Keratinocyte (primary cell): ENCODE data around the gene OAS3. TPM values are rescaled to one million over a fixed set of nuclear protein-coding genes. Genes with fewer than 3 reads are reported as not detected.
A peak's percentile ranks its signal among the peaks of the same experiment; 100 is the strongest.

Experiments used
- DNase-seq: peaks from one replicate; pipeline ENCODE4 v3.0.0-alpha.2; 2011; ENCODE audit warnings: low read depth, missing footprints, low spot score
- FAIRE-seq: peaks from 2 replicates; lab custom pipeline; 2011; peaks lifted over from hg19 to GRCh38; lab: Jason Lieb, UNC
- H2AFZ ChIP-seq: 2 replicates; pipeline ENCODE4 v1.6.0; 2012; ENCODE audit warnings: low read length, control low read depth, inconsistent platforms; ENCODE audit not compliant: control insufficient read depth
- H3K27ac ChIP-seq: 2 replicates; pipeline ENCODE4 v1.5.1; 2011; ENCODE audit warnings: low read length; ENCODE audit not compliant: control insufficient read depth, insufficient read depth
- H3K27me3 ChIP-seq: 3 replicates; pipeline ENCODE4 v1.6.0; 2011; ENCODE audit warnings: low read length; ENCODE audit not compliant: control insufficient read depth, insufficient read depth; ENCODE audit errors: extremely low read depth
- H3K36me3 ChIP-seq, 2 experiments: 2 replicates in 1 of 2; 3 replicates in 1 of 2; pipeline ENCODE4 v1.5.1; 2011; ENCODE audit warnings: low read length in 2 of 2, mild to moderate bottlenecking in 1 of 2; ENCODE audit not compliant: control insufficient read depth in 2 of 2, insufficient read depth in 2 of 2; ENCODE audit errors: extremely low read depth in 1 of 2
- H3K4me1 ChIP-seq: 3 replicates; pipeline ENCODE4 v1.5.1; 2011; ENCODE audit warnings: low read length; ENCODE audit not compliant: control insufficient read depth, insufficient read depth; ENCODE audit errors: extremely low read depth
- H3K4me2 ChIP-seq: 3 replicates; pipeline ENCODE4 v1.6.0; 2011; ENCODE audit warnings: low read depth, low read length; ENCODE audit not compliant: control insufficient read depth, insufficient read depth; ENCODE audit errors: extremely low read depth
- H3K4me3 ChIP-seq, 3 experiments: fragments of 200-600 bp in 1 of 3; sonication (generic) in 1 of 3; 2 replicates in 2 of 3; 3 replicates in 1 of 3; pipeline ENCODE4 v1.5.1; 2011 to 2016; ENCODE audit warnings: low read length in 3 of 3, mild to moderate bottlenecking in 3 of 3, control low read depth in 2 of 3, inconsistent platforms in 1 of 3, low read depth in 1 of 3, mixed read lengths in 1 of 3, mixed run types in 1 of 3, moderate library complexity in 1 of 3; ENCODE audit not compliant: control insufficient read depth in 2 of 3, insufficient read depth in 2 of 3; ENCODE audit errors: extremely low read depth in 1 of 3
- H3K79me2 ChIP-seq: 2 replicates; pipeline ENCODE4 v1.6.0; 2012; ENCODE audit warnings: low read length; ENCODE audit not compliant: control insufficient read depth, insufficient read depth
- H3K9ac ChIP-seq: 3 replicates; pipeline ENCODE4 v1.6.0; 2011; ENCODE audit warnings: low read length; ENCODE audit not compliant: control insufficient read depth, insufficient read depth; ENCODE audit errors: extremely low read depth
- H3K9me1 ChIP-seq: 3 replicates; pipeline ENCODE4 v1.6.0; 2011; ENCODE audit warnings: low read length; ENCODE audit not compliant: control insufficient read depth, insufficient read depth; ENCODE audit errors: extremely low read depth
- H3K9me3 ChIP-seq: 2 replicates; pipeline ENCODE4 v1.5.1; 2012; ENCODE audit warnings: low read depth, low read length; ENCODE audit not compliant: control insufficient read depth
- H4K20me1 ChIP-seq: 3 replicates; pipeline ENCODE4 v1.6.0; 2011; ENCODE audit warnings: low read length; ENCODE audit not compliant: control insufficient read depth, insufficient read depth; ENCODE audit errors: extremely low read depth
- CTCF ChIP-seq, 3 experiments: IDR thresholded peaks in 1 of 3; conservative IDR thresholded peaks in 1 of 3; optimal IDR thresholded peaks in 1 of 3; 2 replicates in 2 of 3; 3 replicates in 1 of 3; pipeline versions ENCODE3 to v1.5.1; 2011; ENCODE audit warnings: low read length in 3 of 3, mild to moderate bottlenecking in 3 of 3, moderate library complexity in 2 of 3, control low read depth in 1 of 3, inconsistent platforms in 1 of 3; ENCODE audit not compliant: insufficient read depth in 2 of 3; ENCODE audit errors: extremely low read depth in 1 of 3
- EZH2 ChIP-seq: IDR thresholded peaks from one replicate; pipeline ENCODE4 v1.6.1; 2012; ENCODE audit warnings: inconsistent platforms, mild to moderate bottlenecking, low read length, moderate library complexity
- dilution Hi-C: fragments of 300-500 bp; cut with MboI; formaldehyde crosslinking; loops from one replicate; pipeline ENCODE4 v1.7.0; 2020; ENCODE audit warnings: low sequenced_read_pairs; ENCODE audit not compliant: extremely low pct_ligation_motif_present
- polyA plus RNA-seq, 5 experiments: library from polyadenylated mRNA; depleted of rRNA in 3 of 5; stranded (reverse) in 3 of 5; stranded (forward) in 1 of 5; unstranded in 1 of 5; fragments of >200 nt; gene quantifications; 1 replicate in 1 of 5; 2 replicates in 3 of 5; 3 replicates in 1 of 5; pipeline versions ENCODE4 v1.2.1 to v1.2.3, GENCODE V29; 2011 to 2012; ENCODE audit warnings: missing spikeins in 2 of 5, low read depth in 1 of 5, low replicate concordance in 1 of 5

Gene OAS3
- polyA plus RNA-seq, 1 donor (not counting 4 experiments of a cell fraction or from before 2014, with no cell fraction given): 59.2 TPM

- Histone ChIP-seq H3K9me1 (no peaks in the 10 kb centered on the region), H3K36me3 (no peaks in the 10 kb centered on the region), H4K20me1 (no peaks in the 10 kb centered on the region), H3K79me2 (no peaks in the 10 kb centered on the region), H2AFZ (no peak overlapping the region), H3K9me3 (no peaks in the 10 kb centered on the region), H3K9ac (no peak overlapping the region), H3K27me3 (no peaks in the 10 kb centered on the region), H3K4me3 (no peak overlapping the region), H3K27ac (no peak overlapping the region), H3K4me1 (no peaks in the 10 kb centered on the region), H3K4me2 (no peak overlapping the region)
- dilution Hi-C loops: no loop called here
- TF ChIP-seq CTCF (optimal IDR thresholded peaks at IDR 0.05 in 1 of 3, IDR thresholded peaks at IDR 0.05 in 1 of 3, conservative IDR thresholded peaks at IDR 0.05 in 1 of 3; ENCODE audit: extremely low read depth in 1 of 3, insufficient read depth in 2 of 3, low read length in 3 of 3) (peak; percentile 68 to 78 (median 71)), EZH2 (no peak)
- DNase-seq (peak; percentile 60), FAIRE-seq (peak; percentile 78)
Measured at GRCh38 chr12:112900298-112901145, 37.8 kb upstream of the OAS3 start.

- TF ChIP-seq CTCF (optimal IDR thresholded peaks at IDR 0.05 in 1 of 3, IDR thresholded peaks at IDR 0.05 in 1 of 3, conservative IDR thresholded peaks at IDR 0.05 in 1 of 3; ENCODE audit: extremely low read depth in 1 of 3, insufficient read depth in 2 of 3, low read length in 3 of 3): no peak
- no peak for TF ChIP-seq EZH2
- FAIRE-seq (no peak), DNase-seq (no peak)
- Histone ChIP-seq H3K36me3 (no peaks in the 10 kb centered on the region), H3K27me3 (no peaks in the 10 kb centered on the region), H3K4me2 (no peak overlapping the region), H4K20me1 (no peaks in the 10 kb centered on the region), H3K79me2 (no peaks in the 10 kb centered on the region), H2AFZ (no peak overlapping the region), H3K27ac (no peak overlapping the region), H3K9me1 (no peaks in the 10 kb centered on the region), H3K4me3 (no peak overlapping the region), H3K4me1 (peaks cover 3% of the 10 kb centered on the region), H3K9ac (no peak overlapping the region), H3K9me3 (no peaks in the 10 kb centered on the region)
- dilution Hi-C loops: no loop called here
Measured at GRCh38 chr12:112901271-112901670, 37.0 kb upstream of the OAS3 start.
